Adipocyte (in vitro differentiated cells): ENCODE measurements around the gene MAD2L2.

Experiments used
- DNase-seq: peaks from one replicate; pipeline ENCODE4 v3.0.0-alpha.2; 2015; ENCODE audit warnings: low read depth
- H3K27me3 ChIP-seq: replicated peaks from 2 replicates; pipeline ENCODE4 v1.7.0; 2013; ENCODE audit warnings: mild to moderate bottlenecking, low read length, moderate library complexity; ENCODE audit not compliant: control insufficient read depth, insufficient read depth
- H3K36me3 ChIP-seq: 2 replicates; pipeline ENCODE4 v1.7.0; 2013; ENCODE audit warnings: low read length, mild to moderate bottlenecking, moderate library complexity; ENCODE audit not compliant: control insufficient read depth, insufficient read depth, severe bottlenecking
- H3K4me1 ChIP-seq: 2 replicates; pipeline ENCODE4 v1.7.0; 2013; ENCODE audit warnings: mild to moderate bottlenecking, low read length, moderate library complexity; ENCODE audit not compliant: control insufficient read depth, insufficient read depth
- H3K4me3 ChIP-seq: 2 replicates; pipeline ENCODE4 v1.7.0; 2013; ENCODE audit warnings: mild to moderate bottlenecking, low read length, moderate library complexity
- H3K9ac ChIP-seq: 2 replicates; pipeline ENCODE4 v1.7.0; 2013; ENCODE audit warnings: mild to moderate bottlenecking, low read length, moderate library complexity
- H3K9me3 ChIP-seq: 2 replicates; pipeline ENCODE4 v1.7.0; 2013; ENCODE audit warnings: mild to moderate bottlenecking, low read length, moderate library complexity; ENCODE audit not compliant: control insufficient read depth

The MAD2L2 gene

GRCh38 chr1:11676386-11677103 is 4.4 kb downstream of the MAD2L2 start:
- no peak for DNase-seq
- no peak overlapping the region for H3K4me3 ChIP-seq
- H3K36me3 ChIP-seq, result peaks cover 29% of the 10 kb centered on the region

GRCh38 chr1:11675325-11675724 is 5.6 kb downstream of the MAD2L2 start:
- no peak for DNase-seq
- H3K9ac ChIP-seq, result no peak overlapping the region
- H3K4me3 ChIP-seq, result no peak overlapping the region
- peaks cover 2% of the 10 kb centered on the region for H3K4me1 ChIP-seq
- no peaks in the 10 kb centered on the region for H3K27me3 ChIP-seq
- peaks cover 29% of the 10 kb centered on the region for H3K36me3 ChIP-seq
- H3K9me3 ChIP-seq, result no peaks in the 10 kb centered on the region

More at GRCh38 chr1:11676386-11677103, 4.4 kb downstream of the MAD2L2 start:
- peaks cover 5% of the 10 kb centered on the region for H3K4me1 ChIP-seq
- no peaks in the 10 kb centered on the region for H3K9me3 ChIP-seq
- no peaks in the 10 kb centered on the region for H3K27me3 ChIP-seq
- H3K9ac ChIP-seq, result no peak overlapping the region

GRCh38 chr1:11674488-11674887 is 6.5 kb downstream of the MAD2L2 start:
- no peak for DNase-seq
- no peak overlapping the region for H3K4me3 ChIP-seq
- no peaks in the 10 kb centered on the region for H3K9me3 ChIP-seq
- peaks cover 29% of the 10 kb centered on the region for H3K36me3 ChIP-seq
- H3K9ac ChIP-seq, result no peak overlapping the region
- no peaks in the 10 kb centered on the region for H3K27me3 ChIP-seq
- H3K4me1 ChIP-seq, result no peaks in the 10 kb centered on the region

- peaks cover 29% of the 10 kb centered on the region for H3K36me3 ChIP-seq
- no peaks in the 10 kb centered on the region for H3K27me3 ChIP-seq
- no peaks in the 10 kb centered on the region for H3K9me3 ChIP-seq
- H3K9ac ChIP-seq, result no peak overlapping the region
- DNase-seq, result no peak
- H3K4me1 ChIP-seq, result no peaks in the 10 kb centered on the region
- H3K4me3 ChIP-seq, result no peak overlapping the region
These were observed 7.7 kb downstream of the MAD2L2 start for GRCh38 chr1:11673089-11673769.

- H3K9me3 ChIP-seq, result no peaks in the 10 kb centered on the region
- H3K36me3 ChIP-seq, result peaks cover 29% of the 10 kb centered on the region
These were observed 9.2 kb downstream of the MAD2L2 start for GRCh38 chr1:11671544-11672286.

GRCh38 chr1:11671205-11671543 is 9.8 kb downstream of the MAD2L2 start:
- Histone ChIP-seq H3K4me1 (no peaks in the 10 kb centered on the region), H3K36me3 (peaks cover 26% of the 10 kb centered on the region), H3K27me3 (no peaks in the 10 kb centered on the region)

More at GRCh38 chr1:11671544-11672286, 9.2 kb downstream of the MAD2L2 start:
- no peak overlapping the region for H3K9ac ChIP-seq
- H3K4me1 ChIP-seq, result no peaks in the 10 kb centered on the region
- DNase-seq, result no peak
- no peak overlapping the region for H3K4me3 ChIP-seq
- no peaks in the 10 kb centered on the region for H3K27me3 ChIP-seq

GRCh38 chr1:11670747-11671146 is 10.2 kb downstream of the MAD2L2 start:
- no peaks in the 10 kb centered on the region for H3K9me3 ChIP-seq
- DNase-seq, result no peak
- no peak overlapping the region for H3K9ac ChIP-seq
- H3K36me3 ChIP-seq, result peaks cover 26% of the 10 kb centered on the region
- H3K4me1 ChIP-seq, result no peaks in the 10 kb centered on the region
- H3K27me3 ChIP-seq, result no peaks in the 10 kb centered on the region
- no peak overlapping the region for H3K4me3 ChIP-seq

More at GRCh38 chr1:11671205-11671543, 9.8 kb downstream of the MAD2L2 start:
- H3K9ac ChIP-seq, result no peak overlapping the region
- H3K9me3 ChIP-seq, result no peaks in the 10 kb centered on the region
- DNase-seq, result no peak
- no peak overlapping the region for H3K4me3 ChIP-seq

- H3K4me3 ChIP-seq, result no peak overlapping the region
- no peaks in the 10 kb centered on the region for H3K9me3 ChIP-seq
- no peak overlapping the region for H3K9ac ChIP-seq
- H3K4me1 ChIP-seq, result no peaks in the 10 kb centered on the region
- peaks cover 12% of the 10 kb centered on the region for H3K36me3 ChIP-seq
- no peak for DNase-seq
- no peaks in the 10 kb centered on the region for H3K27me3 ChIP-seq
These were observed 12.4 kb downstream of the MAD2L2 start for GRCh38 chr1:11668516-11668915.

GRCh38 chr1:11664336-11665065 is 16.4 kb downstream of the MAD2L2 start:
- Histone ChIP-seq H3K36me3 (no peaks in the 10 kb centered on the region), H3K9ac (peak overlapping the region; percentile 78), H3K4me3 (peak overlapping the region; percentile 74), H3K4me1 (no peaks in the 10 kb centered on the region), H3K9me3 (no peaks in the 10 kb centered on the region), H3K27me3 (no peaks in the 10 kb centered on the region)
- DNase-seq, result peak; percentile 60

GRCh38 chr1:11661103-11661502 is 19.8 kb downstream of the MAD2L2 start:
- no peak for DNase-seq
- Histone ChIP-seq H3K36me3 (no peaks in the 10 kb centered on the region), H3K4me1 (no peaks in the 10 kb centered on the region), H3K9me3 (no peaks in the 10 kb centered on the region), H3K4me3 (no peak overlapping the region), H3K9ac (no peak overlapping the region), H3K27me3 (no peaks in the 10 kb centered on the region)

- H3K4me3 ChIP-seq, result no peak overlapping the region
- no peaks in the 10 kb centered on the region for H3K9me3 ChIP-seq
- no peak overlapping the region for H3K9ac ChIP-seq
- no peaks in the 10 kb centered on the region for H3K4me1 ChIP-seq
- H3K36me3 ChIP-seq, result no peaks in the 10 kb centered on the region
- DNase-seq, result no peak
- no peaks in the 10 kb centered on the region for H3K27me3 ChIP-seq
These were observed 21.2 kb downstream of the MAD2L2 start for GRCh38 chr1:11659748-11660147.
